ENCODE results near the gene ATP8B3. TPM values are rescaled to one million over a fixed set of nuclear protein-coding genes. Genes with fewer than 3 reads are reported as not detected.

ATP8B3 gene
- total RNA-seq, 4 donors from 2014 or later, result 0.30 to 1.2 (median 0.66) TPM

DNA sequence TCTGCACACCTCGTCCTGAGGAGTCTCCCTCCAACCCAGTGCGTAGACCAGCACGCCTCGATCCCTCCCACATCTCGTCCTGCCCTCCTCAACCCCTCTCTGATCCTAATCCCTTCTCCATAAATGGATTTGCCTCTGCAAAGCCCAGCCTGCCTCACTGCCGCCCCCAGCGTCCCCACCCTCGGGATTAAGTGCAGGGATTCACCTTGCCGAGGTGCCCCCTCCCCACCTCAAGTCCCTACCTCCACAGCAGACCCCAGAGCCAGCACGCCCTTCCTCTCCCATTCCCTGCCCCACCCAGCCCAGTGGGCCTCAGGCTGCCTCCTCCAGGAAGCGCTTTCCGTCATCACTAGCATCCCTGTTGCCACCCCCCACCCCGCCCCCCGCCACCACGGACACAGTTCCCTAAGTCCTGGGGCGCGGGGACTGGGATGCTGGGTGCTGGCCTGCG lies 47.3 kb upstream of the ATP8B3 start:
- H3K4me3 ChIP-seq (ENCODE audit: low read depth, poor library complexity, severe bottlenecking), result no peak overlapping the region
- intact Hi-C loops (cut with DNase I; ENCODE audit: low total_unique reads), result no loop called here
- 36 to 42% methylated on average over 13 to 18 of the region's 18 CpGs for WGBS, 2 donors
- TF ChIP-seq CTCF (IDR thresholded peaks at IDR 0.05), result no peak
- no peak for TF ChIP-seq POLR2A (IDR thresholded peaks at IDR 0.05)
- DNase-seq (ENCODE audit: low spot score in 2 of 2), result no peak

DNA sequence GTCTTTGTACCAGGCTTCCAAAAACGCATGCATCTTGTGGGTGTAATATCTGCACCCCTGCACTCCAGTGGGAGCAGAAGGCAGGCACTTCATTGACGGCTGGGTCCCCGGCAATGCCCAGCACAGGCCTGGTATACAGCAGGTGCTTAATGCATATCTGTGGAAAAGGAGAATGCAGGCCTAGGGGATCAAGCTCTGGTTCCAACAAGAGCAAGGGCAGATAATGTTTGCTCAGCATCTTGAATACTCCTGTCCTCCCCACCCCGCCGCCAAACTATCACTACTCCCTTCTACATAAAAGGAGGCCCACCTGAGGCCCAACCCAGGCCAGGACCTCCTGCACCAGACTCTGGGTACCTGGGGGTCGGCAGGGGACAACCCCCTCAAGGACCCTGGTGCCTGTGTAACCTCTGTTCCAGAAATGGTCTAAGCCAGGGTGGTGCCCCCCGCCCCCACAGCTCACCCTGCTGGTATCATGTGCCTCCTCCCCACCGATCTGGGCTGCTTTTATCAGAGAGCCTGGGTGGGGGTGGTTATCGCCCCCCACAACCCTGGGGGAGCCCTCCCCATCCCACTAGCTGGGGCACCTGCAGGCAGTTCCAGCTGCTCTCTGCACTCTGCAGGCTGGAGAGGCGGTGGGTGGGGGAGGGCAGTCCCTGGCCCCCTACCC lies 46.5 kb upstream of the ATP8B3 start:
- DNase-seq (ENCODE audit: low spot score in 2 of 2), result peak in 1 of 2 donors; percentile 87
- WGBS, 2 donors, result 63 to 74% methylated on average over 7 to 10 of the region's 10 CpGs
- intact Hi-C loops (cut with DNase I; ENCODE audit: low total_unique reads), result no loop called here
- TF ChIP-seq POLR2A (IDR thresholded peaks at IDR 0.05), result no peak
- TF ChIP-seq CTCF (IDR thresholded peaks at IDR 0.05), result no peak
- H3K4me3 ChIP-seq (ENCODE audit: low read depth, poor library complexity, severe bottlenecking), result no peak overlapping the region

- 48% methylated on average over 11 to 16 of the region's 16 CpGs for WGBS, 2 donors
- peak in 1 of 2 donors; percentile 84 for DNase-seq (ENCODE audit: low spot score in 2 of 2)
- no peak for TF ChIP-seq CTCF (IDR thresholded peaks at IDR 0.05)
- no peak for TF ChIP-seq POLR2A (IDR thresholded peaks at IDR 0.05)
- intact Hi-C loops (cut with DNase I; ENCODE audit: low total_unique reads), result no loop called here
- no peak overlapping the region for H3K4me3 ChIP-seq (ENCODE audit: low read depth, poor library complexity, severe bottlenecking)
Observed at GRCh38 chr19:1857648-1858326, 45.7 kb upstream of the ATP8B3 start.

DNA sequence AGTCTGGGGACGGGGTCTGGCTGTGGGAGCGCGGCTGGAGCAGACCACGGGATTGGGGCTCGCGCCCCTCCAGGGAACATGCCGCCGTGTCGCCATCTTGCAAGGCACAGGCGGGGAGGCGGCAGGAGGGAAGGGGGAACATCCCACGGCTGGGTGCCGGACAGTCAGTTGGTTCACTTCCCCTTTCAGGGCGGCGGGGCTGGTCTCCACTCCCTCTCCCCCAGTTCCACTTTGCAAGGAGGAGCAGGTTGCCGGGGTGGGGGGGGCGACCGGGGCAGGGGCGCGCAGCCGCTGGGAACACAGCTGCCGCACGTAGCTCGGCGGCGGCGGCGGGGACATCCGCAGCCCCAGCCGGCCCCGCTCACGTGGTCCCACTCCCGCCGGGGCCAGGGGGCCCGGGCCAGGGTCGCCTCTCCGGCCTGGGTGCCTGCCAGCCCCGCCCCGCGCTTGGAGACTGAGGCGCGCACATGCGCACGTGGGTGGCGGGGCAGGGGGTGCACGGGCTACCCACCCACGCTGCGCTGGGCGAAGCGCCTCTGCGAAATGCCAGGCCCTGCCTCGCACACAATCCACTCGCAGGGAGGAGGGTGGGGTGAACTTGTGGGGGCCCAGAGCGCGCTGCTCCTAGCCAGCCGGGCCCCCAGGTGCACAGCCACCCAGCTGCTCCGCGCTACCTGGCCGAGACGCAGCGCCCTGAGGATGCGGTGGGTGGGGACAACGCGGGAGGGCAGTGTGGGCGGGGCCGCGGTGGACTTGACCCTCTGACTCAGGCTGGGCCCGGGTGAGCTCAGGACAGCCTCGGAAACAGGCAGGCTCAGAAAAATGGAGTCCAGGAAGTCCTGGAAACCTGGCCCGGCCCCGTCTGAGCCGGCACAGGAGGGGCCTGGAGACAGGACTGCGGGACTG lies 44.9 kb upstream of the ATP8B3 start:
- TF ChIP-seq POLR2A (IDR thresholded peaks at IDR 0.05), result no peak
- TF ChIP-seq CTCF (IDR thresholded peaks at IDR 0.05), result no peak
- peak overlapping the region; percentile 15 for H3K4me3 ChIP-seq (ENCODE audit: low read depth, poor library complexity, severe bottlenecking)
- peak; percentile 83 to 97 for DNase-seq (ENCODE audit: low spot score in 2 of 2)
- 0% methylated on average over 17 to 29 of the region's 73 CpGs for WGBS, 2 donors
- intact Hi-C loops (cut with DNase I; ENCODE audit: low total_unique reads), result no loop called here

DNA sequence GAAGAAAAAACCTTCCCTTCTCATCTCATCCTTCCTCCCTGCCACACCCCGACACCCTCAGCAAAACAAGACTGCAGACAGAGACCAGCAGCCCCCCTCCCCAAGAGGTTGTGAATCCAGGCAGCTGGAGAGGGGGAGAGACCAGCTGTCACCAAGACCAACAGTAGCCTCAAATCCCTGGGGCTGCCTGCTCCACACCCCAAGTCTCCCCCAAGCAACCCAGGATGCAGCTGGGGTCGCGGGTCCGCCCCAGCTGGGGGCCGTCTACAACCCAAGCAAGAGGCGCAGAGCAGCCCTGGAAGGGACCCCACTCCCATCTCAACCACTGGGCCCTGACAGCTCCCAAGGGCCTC lies 44.2 kb upstream of the ATP8B3 start:
- TF ChIP-seq POLR2A (IDR thresholded peaks at IDR 0.05) (no peak), CTCF (IDR thresholded peaks at IDR 0.05) (no peak)
- 36 to 40% methylated on average over 1 to 3 of the region's 6 CpGs for WGBS, 2 donors
- H3K4me3 ChIP-seq (ENCODE audit: low read depth, poor library complexity, severe bottlenecking), result peak overlapping the region; percentile 4
- DNase-seq (ENCODE audit: low spot score in 2 of 2), result no peak
- intact Hi-C loops (cut with DNase I; ENCODE audit: low total_unique reads), result no loop called here
